ENCODE measurements around the gene PLTP.

PLTP gene

DNA sequence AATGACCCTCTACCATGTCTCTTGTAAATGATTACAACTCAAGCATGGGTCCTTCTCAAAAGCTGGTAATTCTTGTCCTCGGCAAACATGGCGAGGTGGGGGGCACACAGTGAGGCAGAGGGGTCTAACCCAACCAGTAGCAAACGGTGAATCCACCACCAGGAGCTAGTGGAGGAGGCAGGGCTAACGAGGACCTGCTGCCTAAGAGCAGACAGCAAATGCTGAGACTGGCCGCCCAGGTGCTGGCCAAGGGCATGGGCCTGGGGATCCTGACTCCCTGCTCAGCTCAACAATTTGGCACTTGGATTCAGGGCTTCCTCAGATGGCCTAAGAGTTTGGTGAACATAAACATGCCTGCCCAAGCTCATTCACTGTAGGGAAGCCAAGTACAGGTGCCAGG is 40.9 kb upstream of the PLTP start:
- TF ChIP-seq, protein P1, sequence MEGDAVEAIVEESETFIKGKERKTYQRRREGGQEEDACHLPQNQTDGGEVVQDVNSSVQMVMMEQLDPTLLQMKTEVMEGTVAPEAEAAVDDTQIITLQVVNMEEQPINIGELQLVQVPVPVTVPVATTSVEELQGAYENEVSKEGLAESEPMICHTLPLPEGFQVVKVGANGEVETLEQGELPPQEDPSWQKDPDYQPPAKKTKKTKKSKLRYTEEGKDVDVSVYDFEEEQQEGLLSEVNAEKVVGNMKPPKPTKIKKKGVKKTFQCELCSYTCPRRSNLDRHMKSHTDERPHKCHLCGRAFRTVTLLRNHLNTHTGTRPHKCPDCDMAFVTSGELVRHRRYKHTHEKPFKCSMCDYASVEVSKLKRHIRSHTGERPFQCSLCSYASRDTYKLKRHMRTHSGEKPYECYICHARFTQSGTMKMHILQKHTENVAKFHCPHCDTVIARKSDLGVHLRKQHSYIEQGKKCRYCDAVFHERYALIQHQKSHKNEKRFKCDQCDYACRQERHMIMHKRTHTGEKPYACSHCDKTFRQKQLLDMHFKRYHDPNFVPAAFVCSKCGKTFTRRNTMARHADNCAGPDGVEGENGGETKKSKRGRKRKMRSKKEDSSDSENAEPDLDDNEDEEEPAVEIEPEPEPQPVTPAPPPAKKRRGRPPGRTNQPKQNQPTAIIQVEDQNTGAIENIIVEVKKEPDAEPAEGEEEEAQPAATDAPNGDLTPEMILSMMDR (IDR thresholded peaks at IDR 0.05), result no peak

DNA sequence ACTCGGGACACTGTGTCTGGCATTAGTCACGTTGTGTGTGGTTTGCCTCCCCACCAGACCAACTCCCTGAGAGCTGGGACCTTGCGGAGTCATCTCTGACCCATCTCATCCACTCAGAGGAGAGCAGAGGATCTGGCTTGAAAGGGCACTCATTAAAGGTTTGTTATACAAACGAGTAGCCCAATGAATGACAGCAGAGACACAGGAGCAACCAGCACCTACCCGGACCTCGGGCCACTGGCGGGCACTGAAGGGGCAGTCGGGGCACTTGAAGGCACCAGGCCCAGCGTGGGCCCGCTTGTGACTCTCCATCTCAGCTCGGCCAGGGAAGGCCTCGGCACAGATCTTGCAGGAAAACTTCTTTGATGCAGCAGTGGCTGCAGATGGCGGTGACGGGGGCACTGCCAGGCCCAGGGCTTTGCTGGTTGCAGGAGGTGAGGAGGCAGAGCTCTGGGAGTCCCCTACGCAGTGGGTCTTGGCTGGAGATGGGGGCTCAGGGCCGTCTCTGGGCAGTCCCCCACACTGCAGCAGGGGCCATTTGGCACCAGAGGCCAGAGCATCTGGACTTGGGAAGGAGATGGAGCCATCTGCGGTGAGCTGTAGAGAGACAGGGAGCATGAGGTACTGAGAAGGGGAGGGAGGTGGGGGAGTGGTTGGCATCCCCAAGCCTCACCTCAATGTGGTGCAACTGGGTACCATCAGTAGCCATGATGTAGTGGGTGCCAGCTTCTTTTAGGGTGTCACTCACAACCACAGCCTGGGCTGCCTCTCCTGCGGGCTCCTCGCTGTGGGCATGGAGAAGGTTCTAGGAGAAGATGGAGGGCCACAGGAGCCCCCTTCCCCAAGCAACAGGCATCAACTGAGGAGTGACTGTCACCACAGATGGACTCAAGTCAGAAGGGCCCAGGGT is 40.2 kb upstream of the PLTP start:
- TF ChIP-seq, protein P1 (IDR thresholded peaks at IDR 0.05), result no peak

DNA sequence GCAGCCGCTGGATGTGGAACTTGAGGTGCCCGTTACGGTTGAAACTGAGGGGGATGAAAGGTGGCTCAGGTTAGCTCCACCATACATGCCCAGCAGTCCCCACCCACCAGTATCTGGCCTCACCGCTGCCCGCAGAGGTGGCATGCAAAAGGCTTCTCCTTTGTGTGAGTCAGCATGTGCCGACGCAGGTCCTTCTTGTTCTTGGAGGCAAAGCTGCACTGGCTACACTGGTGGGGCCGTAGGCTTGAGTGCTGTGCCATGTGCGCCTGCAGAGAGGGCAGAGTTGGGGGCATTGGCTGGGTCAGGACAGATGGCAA is 38.3 kb upstream of the PLTP start:
- TF ChIP-seq, protein P1 (IDR thresholded peaks at IDR 0.05), result no peak

DNA sequence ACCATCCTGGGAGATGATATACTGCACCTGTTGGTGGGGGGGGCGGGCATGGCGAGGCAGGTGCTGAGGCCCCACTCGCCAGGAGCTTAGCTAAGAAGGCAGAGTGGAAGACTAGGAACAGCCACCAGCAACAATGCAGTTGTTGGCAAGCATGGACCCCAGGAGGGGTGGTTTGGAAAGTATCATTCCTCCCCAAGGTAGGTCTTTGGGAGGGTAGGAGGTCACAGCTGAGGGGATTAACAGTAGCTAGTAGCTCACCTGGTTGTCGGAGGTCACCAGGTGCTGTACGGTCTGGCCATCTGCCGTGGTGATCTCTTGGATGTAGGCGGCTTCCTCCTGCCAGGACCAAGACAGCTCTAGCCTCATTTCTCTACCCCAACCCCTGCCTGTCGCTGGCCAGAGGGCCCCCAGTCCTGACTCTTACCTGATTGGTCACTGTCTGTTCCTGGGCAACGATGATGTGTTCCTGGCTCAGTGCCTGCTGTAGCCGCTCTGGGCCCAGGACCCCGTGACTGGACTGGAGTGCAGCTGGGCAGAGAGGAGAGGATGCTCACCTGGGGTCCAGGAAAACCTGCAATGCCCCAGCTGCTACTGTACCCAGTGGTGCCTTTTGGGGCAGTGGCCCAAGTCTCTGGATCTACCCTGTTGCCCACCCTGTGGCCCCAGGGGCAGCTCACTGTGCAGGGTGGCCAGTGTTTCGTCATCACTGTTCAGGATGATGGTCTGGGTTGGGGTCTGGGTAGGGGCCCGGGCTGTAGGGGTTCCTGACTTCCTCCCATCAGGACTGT is 37.8 kb upstream of the PLTP start:
- TF ChIP-seq, protein P1 (IDR thresholded peaks at IDR 0.05), result no peak

DNA sequence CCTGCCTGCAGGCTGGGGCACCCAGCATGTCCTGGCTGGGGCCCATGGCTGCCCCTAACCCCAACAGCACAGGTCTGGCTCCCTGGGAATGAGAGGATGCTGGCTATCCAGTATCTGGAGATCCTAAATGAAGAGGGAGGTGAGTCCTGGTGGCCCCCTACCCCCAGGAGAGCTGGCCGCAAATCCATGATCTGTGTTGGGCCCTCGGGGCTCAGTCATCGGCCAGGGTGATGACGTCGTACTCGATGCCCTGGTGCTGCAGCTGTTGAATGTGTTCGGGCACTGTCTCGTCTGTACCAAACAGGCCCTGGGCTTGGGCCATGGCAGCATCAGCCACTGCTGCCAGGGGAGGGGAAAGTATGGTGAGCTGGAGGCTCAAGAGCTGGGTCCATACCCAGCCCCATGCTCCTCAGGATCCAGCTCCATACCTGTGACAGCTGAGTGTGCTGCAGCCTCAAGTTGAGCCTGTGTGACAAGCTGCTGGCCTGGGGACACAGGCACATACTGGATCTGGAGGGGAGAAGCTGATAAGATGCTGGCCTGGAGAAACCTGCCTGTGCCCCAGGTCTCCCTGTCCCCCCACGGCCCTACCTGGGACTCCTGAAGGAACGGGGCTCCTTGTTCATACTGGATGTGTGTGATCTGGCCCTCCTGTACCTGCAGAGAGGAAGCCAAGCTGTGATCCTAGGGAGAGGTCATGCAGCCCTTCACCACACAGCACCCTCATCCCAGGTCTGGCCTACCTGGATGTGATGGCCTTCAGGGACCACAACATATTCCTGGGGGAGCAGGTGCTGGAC is 37.0 kb upstream of the PLTP start:
- TF ChIP-seq, protein P1 (IDR thresholded peaks at IDR 0.05), result no peak

DNA sequence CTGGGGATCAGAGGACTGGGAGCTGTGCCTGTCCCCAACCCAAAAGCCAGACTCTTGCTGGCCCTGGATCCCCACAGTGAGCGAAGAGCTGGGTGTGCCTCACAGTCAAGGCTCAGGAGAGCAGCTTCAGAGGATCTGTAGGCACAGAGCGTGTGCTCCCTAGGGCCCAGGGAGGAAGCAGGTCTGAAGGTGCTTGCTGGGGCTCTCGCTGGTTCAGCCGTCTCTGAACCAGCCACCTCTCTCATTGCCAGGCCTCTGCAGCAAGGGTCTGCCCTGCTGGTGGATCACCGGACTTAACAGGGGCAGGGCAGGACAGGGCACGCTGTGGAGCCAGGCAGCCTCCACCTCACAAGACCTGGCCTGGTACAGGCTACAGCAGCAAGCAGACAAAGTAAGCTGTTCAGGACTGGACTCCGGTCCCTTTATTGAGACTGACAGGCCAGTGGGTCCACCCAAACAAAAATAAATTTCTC is 36.3 kb upstream of the PLTP start:
- TF ChIP-seq, protein P1 (IDR thresholded peaks at IDR 0.05), result no peak

Measured in LNCAP (cell line).